Testis (tissue), 2 donors: ENCODE data around the gene ADAMTS12.

Source experiments
- POLR2A ChIP-seq: fragments of 450-650 bp; IDR thresholded peaks from one replicate; pipeline ENCODE4 v1.6.1; 2017; ENCODE audit warnings: antibody characterized with exemption, mild to moderate bottlenecking, moderate library complexity
- TF ChIP-seq, protein P1 (sequence below), 3 experiments: fragments of 450-650 bp in 2 of 3; fragments of 200-600 bp in 1 of 3; sonication (generic) in 1 of 3; IDR thresholded peaks; one replicate each; pipeline ENCODE4 v1.5.1; 2016 to 2019; ENCODE audit warnings: antibody characterized with exemption in 3 of 3, mild to moderate bottlenecking in 2 of 3, moderate library complexity in 1 of 3

DNA sequence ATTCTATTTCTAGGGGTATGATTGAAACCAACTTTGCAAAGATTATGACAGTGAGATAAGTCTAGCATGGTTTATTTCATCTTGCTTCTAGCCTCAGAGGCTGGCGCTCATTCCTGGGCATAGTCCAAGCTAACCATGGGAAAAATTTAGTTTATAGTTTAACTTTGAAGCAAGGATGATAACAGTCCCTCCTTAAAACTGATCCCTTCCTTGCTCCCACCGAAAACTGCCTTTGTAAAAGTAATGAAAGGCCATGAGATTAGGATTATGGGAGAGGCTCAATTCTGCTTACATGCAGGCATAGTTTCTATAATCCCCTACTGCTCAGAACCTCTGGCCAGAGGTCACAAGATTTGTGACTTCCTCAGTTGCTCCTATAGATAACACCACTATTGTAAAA, 375.4 kb downstream of the ADAMTS12 start:
- TF ChIP-seq, protein P1, sequence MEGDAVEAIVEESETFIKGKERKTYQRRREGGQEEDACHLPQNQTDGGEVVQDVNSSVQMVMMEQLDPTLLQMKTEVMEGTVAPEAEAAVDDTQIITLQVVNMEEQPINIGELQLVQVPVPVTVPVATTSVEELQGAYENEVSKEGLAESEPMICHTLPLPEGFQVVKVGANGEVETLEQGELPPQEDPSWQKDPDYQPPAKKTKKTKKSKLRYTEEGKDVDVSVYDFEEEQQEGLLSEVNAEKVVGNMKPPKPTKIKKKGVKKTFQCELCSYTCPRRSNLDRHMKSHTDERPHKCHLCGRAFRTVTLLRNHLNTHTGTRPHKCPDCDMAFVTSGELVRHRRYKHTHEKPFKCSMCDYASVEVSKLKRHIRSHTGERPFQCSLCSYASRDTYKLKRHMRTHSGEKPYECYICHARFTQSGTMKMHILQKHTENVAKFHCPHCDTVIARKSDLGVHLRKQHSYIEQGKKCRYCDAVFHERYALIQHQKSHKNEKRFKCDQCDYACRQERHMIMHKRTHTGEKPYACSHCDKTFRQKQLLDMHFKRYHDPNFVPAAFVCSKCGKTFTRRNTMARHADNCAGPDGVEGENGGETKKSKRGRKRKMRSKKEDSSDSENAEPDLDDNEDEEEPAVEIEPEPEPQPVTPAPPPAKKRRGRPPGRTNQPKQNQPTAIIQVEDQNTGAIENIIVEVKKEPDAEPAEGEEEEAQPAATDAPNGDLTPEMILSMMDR (IDR thresholded peaks at IDR 0.05): no peak
- TF ChIP-seq POLR2A: no peak
